ENCODE data around the gene ZNF507.

- TF ChIP-seq, protein P1, sequence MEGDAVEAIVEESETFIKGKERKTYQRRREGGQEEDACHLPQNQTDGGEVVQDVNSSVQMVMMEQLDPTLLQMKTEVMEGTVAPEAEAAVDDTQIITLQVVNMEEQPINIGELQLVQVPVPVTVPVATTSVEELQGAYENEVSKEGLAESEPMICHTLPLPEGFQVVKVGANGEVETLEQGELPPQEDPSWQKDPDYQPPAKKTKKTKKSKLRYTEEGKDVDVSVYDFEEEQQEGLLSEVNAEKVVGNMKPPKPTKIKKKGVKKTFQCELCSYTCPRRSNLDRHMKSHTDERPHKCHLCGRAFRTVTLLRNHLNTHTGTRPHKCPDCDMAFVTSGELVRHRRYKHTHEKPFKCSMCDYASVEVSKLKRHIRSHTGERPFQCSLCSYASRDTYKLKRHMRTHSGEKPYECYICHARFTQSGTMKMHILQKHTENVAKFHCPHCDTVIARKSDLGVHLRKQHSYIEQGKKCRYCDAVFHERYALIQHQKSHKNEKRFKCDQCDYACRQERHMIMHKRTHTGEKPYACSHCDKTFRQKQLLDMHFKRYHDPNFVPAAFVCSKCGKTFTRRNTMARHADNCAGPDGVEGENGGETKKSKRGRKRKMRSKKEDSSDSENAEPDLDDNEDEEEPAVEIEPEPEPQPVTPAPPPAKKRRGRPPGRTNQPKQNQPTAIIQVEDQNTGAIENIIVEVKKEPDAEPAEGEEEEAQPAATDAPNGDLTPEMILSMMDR (IDR thresholded peaks at IDR 0.05; ENCODE audit: insufficient read depth, low read depth, low read length): no peak
- TF ChIP-seq EZH2 (IDR thresholded peaks at IDR 0.05; ENCODE audit: insufficient read depth, low read length): no peak
Observed at GRCh38 chr19:32396046-32396652, 50.7 kb downstream of the ZNF507 start.

All from astrocyte (in vitro differentiated cells and primary cell).